OCI-LY1 (cell line): ENCODE data around the gene STK39.
"Not testable (repeated sequence)": the region's sequence is repeated elsewhere in the genome, so short reads cannot be mapped to it uniquely, and the experiment has no call there.

Experiments used
- H2AFZ ChIP-seq: fragments of 200-600 bp; sonication (generic), shearing (Covaris generic); 2 replicates; pipeline ENCODE4 v1.6.0; 2014; ENCODE audit warnings: antibody characterized with exemption, mild to moderate bottlenecking, low read length
- H3F3A ChIP-seq: fragments of 200-600 bp; sonication (generic), shearing (Covaris generic); 2 replicates; pipeline ENCODE4 v1.6.0; 2014; ENCODE audit warnings: mild to moderate bottlenecking, antibody characterized with exemption, low read length, moderate library complexity; ENCODE audit not compliant: insufficient read depth
- H3K27ac ChIP-seq: fragments of 200-600 bp; sonication (generic); 2 replicates; pipeline ENCODE4 v1.5.1; 2014; ENCODE audit warnings: low read length, mixed run types, mild to moderate bottlenecking, low read depth; ENCODE audit not compliant: poor library complexity, severe bottlenecking
- H3K27me3 ChIP-seq: fragments of 200-600 bp; sonication (generic); 2 replicates; pipeline ENCODE4 v1.6.0; 2014; ENCODE audit warnings: antibody characterized with exemption, mild to moderate bottlenecking, low read length, moderate library complexity; ENCODE audit not compliant: insufficient read depth
- H3K36me3 ChIP-seq: fragments of 200-600 bp; sonication (generic); 2 replicates; pipeline ENCODE4 v1.6.1; 2014; ENCODE audit warnings: mild to moderate bottlenecking, antibody characterized with exemption, low read length, moderate library complexity, mixed read lengths; ENCODE audit not compliant: insufficient read depth
- H3K4me1 ChIP-seq: fragments of 200-600 bp; sonication (generic); 2 replicates; pipeline ENCODE4 v1.5.1; 2014; ENCODE audit warnings: mild to moderate bottlenecking, low read length, moderate library complexity; ENCODE audit not compliant: insufficient read depth, severe bottlenecking
- H3K4me2 ChIP-seq: fragments of 200-600 bp; sonication (generic), shearing (Covaris generic); 2 replicates; pipeline ENCODE4 v1.6.1; 2014; ENCODE audit warnings: low read length
- H3K4me3 ChIP-seq: fragments of 200-600 bp; sonication (generic); 2 replicates; pipeline ENCODE4 v1.5.1; 2014; ENCODE audit warnings: low read length, low read depth, mild to moderate bottlenecking, mixed read lengths; ENCODE audit not compliant: poor library complexity, severe bottlenecking
- H3K79me2 ChIP-seq: fragments of 200-600 bp; shearing (Covaris generic); 2 replicates; pipeline ENCODE4 v1.6.1; 2016; ENCODE audit warnings: mixed run types, low read length, mixed read lengths; ENCODE audit not compliant: insufficient read depth
- H3K9ac ChIP-seq: fragments of 200-600 bp; sonication (generic), shearing (Covaris generic); 2 replicates; pipeline ENCODE4 v1.6.1; 2014; ENCODE audit warnings: mild to moderate bottlenecking, low read length, mixed read lengths
- H3K9me2 ChIP-seq: fragments of 200-600 bp; sonication (generic), shearing (Covaris generic); 2 replicates; pipeline ENCODE4 v1.6.1; 2014; ENCODE audit warnings: low read depth, mild to moderate bottlenecking, low read length, mixed read lengths
- H3K9me3 ChIP-seq: fragments of 200-600 bp; shearing (Covaris generic); 2 replicates; pipeline ENCODE4 v1.6.1; 2014; ENCODE audit warnings: low read length, mixed read lengths
- H4K20me1 ChIP-seq: fragments of 200-600 bp; sonication (generic), shearing (Covaris generic); 2 replicates; pipeline ENCODE4 v1.6.0; 2016; ENCODE audit warnings: mild to moderate bottlenecking, low read length; ENCODE audit not compliant: insufficient read depth
- CTCF ChIP-seq: fragments of 200-600 bp; sonication (generic), shearing (Covaris generic); IDR thresholded peaks from 2 replicates; pipeline ENCODE4 v1.5.1; 2017; ENCODE audit warnings: mild to moderate bottlenecking, antibody characterized with exemption, low read length, moderate library complexity, mixed read lengths
- EZH2 ChIP-seq: fragments of 200-600 bp; sonication (generic), shearing (Covaris generic); IDR thresholded peaks from 2 replicates; pipeline ENCODE4 v1.8.0; 2017; ENCODE audit warnings: borderline replicate concordance, mixed run types, mild to moderate bottlenecking, antibody characterized with exemption, low read length, moderate library complexity, mixed read lengths

The STK39 gene

GRCh38 chr2:168272225-168272624 is 24.8 kb upstream of the STK39 start:
- H3K4me2 ChIP-seq = no peak overlapping the region
- no peaks in the 10 kb centered on the region for H3K9me3 ChIP-seq
- TF ChIP-seq CTCF (no peak), EZH2 (no peak)
- no peaks in the 10 kb centered on the region for H3K4me1 ChIP-seq
- peaks cover 4% of the 10 kb centered on the region; the same call in 1 of the 2 replicates for H3K27me3 ChIP-seq
- no peak overlapping the region for H3K9ac ChIP-seq
- no peak overlapping the region for H3K4me3 ChIP-seq
- no peaks in the 10 kb centered on the region for H3F3A ChIP-seq
- H3K79me2 ChIP-seq = no peaks in the 10 kb centered on the region
- no peaks in the 10 kb centered on the region for H4K20me1 ChIP-seq
- H3K9me2 ChIP-seq = no peaks in the 10 kb centered on the region
- H3K36me3 ChIP-seq = no peaks in the 10 kb centered on the region
- H3K27ac ChIP-seq = no peak overlapping the region
- no peak overlapping the region for H2AFZ ChIP-seq

GRCh38 chr2:168262926-168263325 is 15.5 kb upstream of the STK39 start:
- H3K9me3 ChIP-seq, H3K36me3 ChIP-seq, H3K9me2 ChIP-seq, H3K9ac ChIP-seq, H3K4me1 ChIP-seq, H3K27me3 ChIP-seq, H3K79me2 ChIP-seq, H3K4me2 ChIP-seq, H3F3A ChIP-seq, H2AFZ ChIP-seq, H3K27ac ChIP-seq, H4K20me1 ChIP-seq, H3K4me3 ChIP-seq: not testable (repeated sequence)

- no peak overlapping the region for H3K4me3 ChIP-seq
- H3K27me3 ChIP-seq = no peaks in the 10 kb centered on the region
- H3K79me2 ChIP-seq = no peaks in the 10 kb centered on the region
- TF ChIP-seq EZH2 (no peak), CTCF (no peak)
- H3K9me2 ChIP-seq = no peaks in the 10 kb centered on the region
- H3K27ac ChIP-seq = no peak overlapping the region
- H3K9me3 ChIP-seq = no peaks in the 10 kb centered on the region
- H3K9ac ChIP-seq = no peak overlapping the region
- no peaks in the 10 kb centered on the region for H3K36me3 ChIP-seq
- H3K4me1 ChIP-seq = no peaks in the 10 kb centered on the region
- H4K20me1 ChIP-seq = no peaks in the 10 kb centered on the region
- H2AFZ ChIP-seq = no peak overlapping the region
- no peaks in the 10 kb centered on the region for H3F3A ChIP-seq
- no peak overlapping the region for H3K4me2 ChIP-seq
Measured at GRCh38 chr2:168256448-168256847, 9.1 kb upstream of the STK39 start.

- Histone ChIP-seq H3K9ac (no peak overlapping the region), H2AFZ (no peak overlapping the region)
- TF ChIP-seq EZH2 (no peak), CTCF (no peak)
Measured at GRCh38 chr2:168255866-168256265, 8.5 kb upstream of the STK39 start.

More at GRCh38 chr2:168255866-168256265, 8.5 kb upstream of the STK39 start:
- Histone ChIP-seq H3K36me3 (no peaks in the 10 kb centered on the region), H3K4me3 (no peak overlapping the region), H3K4me1 (no peaks in the 10 kb centered on the region), H3K9me3 (no peaks in the 10 kb centered on the region), H3K27ac (no peak overlapping the region), H3K4me2 (no peak overlapping the region), H3K9me2 (no peaks in the 10 kb centered on the region), H4K20me1 (no peaks in the 10 kb centered on the region), H3F3A (no peaks in the 10 kb centered on the region), H3K79me2 (no peaks in the 10 kb centered on the region), H3K27me3 (no peaks in the 10 kb centered on the region)
